KG1 (cell line): ENCODE measurements around the gene ACSF3.

Source experiments
- DNase-seq: peaks from one replicate; lab custom pipeline; 2025; lab: John Stamatoyannopoulos, UW

ACSF3 gene

DNA sequence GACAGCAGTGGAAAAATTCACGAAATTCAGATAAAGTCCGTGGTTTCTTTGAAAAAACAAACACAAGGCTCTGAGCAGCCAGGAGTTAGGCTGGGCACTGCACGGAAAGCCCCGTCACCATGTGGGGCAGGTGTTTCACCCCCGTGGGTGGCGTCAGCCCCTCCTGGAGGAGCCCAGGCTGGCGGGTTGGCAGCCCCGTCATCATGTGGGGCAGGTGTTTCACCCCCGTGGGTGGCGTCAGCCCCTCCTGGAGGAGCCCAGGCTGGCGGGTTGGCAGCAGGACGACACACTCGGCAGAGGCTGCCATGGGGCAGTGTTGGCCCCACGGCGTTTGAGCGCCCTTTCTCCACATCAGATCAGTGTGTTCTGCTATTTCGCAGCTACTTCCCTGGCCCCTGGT, 38.1 kb downstream of the ACSF3 start:
- DNase-seq, result no peak

DNA sequence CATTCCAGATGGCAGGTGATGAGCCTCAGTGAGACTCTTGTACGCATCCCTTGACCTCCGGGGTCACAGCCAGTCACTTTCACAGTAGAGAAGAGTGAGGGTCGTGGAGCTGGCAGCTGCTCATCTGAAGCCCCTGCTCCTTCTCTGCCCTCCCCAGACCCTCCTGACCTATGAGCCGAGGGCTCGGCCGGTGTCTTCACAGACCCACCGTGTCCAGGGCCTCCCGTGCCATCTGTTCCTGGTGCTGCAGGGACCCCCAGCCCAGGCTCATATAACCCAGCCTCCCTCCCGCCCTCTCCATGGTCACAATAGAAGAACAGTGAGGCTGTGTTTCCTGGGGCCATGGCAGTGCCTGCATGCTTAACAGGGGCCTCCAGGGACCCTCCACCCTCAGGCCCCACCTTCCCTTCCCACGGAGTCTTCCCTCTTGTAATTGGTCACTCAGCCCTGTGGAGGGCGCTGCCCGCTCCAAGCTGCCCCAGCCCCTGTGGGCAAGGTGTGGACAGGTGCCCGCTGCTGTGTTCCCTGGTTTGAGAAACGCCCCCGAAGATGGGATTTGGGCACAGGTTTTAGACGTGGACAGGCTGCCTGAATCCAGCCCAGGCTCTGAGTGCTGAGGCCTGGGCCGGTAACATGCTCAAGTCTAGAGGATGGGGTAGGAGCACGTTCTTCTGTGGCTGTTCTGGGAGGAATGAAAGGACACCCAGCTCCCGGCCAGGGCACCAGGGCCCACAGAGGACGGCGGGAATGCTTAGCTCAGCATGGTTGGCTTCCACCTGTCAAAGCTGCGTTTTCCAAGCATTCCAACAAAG, 38.7 kb downstream of the ACSF3 start:
- no peak for DNase-seq

DNA sequence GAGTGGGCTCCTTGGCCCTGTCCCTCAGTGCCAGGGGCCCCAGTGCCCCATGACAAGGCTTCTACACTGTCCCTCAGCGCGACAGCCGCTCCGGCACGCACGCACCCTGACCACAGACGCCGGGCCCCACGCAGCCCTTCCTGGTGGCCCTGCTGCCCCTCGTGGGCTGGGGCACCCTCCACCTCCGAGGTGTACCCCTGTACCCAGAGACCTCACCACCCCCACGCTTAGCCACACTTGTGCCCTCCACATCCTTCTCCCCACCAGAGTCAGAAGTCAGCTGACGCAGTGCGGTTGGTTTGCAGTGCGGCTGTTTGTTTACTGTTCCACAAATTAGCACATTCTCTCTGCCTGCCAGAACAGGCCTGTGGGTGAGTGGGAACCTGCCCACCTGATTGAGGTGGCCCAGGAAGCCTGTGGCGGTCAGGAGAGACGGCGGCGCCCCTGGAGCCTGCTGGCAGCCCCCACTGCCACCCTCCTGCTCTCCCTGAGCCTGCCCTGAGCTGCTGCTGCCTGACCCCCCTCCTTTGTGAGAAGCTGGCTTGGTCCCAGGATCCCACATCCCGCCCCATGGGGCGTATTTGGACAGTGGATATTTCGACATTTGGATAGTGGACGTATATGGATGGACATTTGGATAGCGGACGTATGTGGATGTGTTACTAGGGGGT, 39.9 kb downstream of the ACSF3 start:
- no peak for DNase-seq

DNA sequence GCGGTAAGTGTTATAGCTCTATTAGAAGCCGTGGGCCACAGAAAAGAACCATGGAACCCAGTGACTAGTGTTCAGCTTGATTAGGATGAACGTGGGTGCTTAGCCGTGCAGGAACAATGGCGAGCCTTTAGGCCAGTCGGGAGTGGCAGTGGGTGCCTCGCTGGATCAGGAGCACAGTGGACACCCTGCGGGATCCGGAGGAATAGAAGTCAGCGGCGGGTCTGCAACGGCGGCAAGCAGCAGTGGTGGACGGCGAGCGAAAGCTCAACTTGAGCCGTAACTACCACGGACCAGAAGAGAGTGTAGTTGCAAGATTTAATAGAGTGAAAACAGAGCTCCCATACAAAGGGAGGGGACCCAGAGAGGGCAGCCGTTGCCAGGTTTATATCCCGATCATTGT, 40.6 kb downstream of the ACSF3 start:
- DNase-seq, result no peak

DNA sequence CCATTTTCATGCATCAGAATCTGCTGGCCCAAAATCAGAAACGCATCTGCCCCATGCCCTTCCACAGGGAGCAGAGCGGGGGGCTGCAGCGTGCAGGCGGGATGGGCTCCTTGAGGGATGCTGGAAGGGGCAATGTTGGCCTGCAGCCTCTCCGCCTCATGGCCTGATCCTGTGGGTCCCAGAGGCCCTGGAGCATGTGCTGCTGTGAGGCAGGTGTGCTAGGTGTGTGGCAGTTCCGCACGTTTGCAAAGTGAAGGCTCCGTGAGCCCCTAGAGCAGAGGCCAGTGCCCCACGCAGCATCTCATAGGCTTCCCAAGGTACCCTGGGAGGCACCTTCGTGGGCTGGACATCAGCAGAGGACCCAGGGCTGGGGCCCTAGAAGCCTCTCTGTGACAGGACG, 41.5 kb downstream of the ACSF3 start:
- DNase-seq, result no peak

DNA sequence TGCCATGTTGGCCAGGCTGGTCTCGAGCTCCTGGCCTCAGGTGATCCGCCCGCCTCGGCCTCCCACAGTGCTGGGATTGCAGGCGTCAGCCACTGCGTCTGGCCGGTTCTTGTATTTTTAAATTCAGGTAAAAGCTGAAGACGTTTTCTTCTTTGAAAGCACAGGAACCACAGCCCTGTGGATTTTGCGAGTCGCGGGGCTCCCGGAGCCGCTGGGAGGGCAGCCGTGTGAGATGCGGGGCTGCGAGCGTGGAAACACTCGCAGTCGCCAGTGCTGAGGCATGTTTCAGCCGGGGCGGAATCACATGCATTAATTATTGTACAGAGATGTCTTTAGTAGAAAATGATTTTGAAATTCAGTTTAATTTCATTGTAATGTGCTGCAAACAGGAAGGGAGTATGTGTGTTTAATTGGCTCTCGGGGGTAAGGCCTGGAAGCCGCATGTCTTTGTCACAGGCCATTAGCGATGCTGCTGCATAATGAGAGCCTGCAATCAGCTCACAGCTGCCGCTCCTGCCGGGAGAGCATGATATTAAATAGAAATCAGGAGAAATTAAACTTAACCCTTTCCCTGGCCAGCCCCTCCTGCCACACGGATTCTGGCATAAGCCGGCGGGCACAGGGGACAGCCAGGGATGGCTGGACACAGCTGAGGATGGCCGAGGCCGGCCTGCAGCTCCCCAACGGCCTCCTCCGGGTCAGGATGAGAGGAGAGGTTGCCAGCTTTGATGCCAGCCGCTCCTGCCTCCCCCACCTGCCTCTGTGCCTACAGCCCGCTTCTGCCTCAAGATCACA, 42.5 kb downstream of the ACSF3 start:
- DNase-seq, result no peak

DNA sequence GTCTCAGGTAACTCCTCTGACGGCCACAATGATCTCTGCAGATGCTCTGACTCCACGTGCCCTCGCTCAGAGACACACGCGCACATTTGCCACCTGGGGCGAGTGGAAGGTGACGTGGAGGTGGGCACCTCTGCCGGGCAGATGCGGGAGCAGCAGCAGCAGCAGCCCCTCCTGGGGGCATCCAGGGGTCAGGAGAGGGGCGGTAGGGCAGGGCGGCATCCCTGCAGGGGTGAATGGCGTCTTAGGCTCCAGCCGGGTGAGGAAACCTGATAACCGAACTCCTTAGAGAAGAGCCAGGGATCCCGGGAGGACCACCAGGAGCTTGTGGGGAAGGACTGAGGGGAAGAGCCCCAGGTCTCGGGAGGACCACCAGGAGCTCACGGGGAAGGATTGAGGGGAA, 43.3 kb downstream of the ACSF3 start:
- no peak for DNase-seq

DNA sequence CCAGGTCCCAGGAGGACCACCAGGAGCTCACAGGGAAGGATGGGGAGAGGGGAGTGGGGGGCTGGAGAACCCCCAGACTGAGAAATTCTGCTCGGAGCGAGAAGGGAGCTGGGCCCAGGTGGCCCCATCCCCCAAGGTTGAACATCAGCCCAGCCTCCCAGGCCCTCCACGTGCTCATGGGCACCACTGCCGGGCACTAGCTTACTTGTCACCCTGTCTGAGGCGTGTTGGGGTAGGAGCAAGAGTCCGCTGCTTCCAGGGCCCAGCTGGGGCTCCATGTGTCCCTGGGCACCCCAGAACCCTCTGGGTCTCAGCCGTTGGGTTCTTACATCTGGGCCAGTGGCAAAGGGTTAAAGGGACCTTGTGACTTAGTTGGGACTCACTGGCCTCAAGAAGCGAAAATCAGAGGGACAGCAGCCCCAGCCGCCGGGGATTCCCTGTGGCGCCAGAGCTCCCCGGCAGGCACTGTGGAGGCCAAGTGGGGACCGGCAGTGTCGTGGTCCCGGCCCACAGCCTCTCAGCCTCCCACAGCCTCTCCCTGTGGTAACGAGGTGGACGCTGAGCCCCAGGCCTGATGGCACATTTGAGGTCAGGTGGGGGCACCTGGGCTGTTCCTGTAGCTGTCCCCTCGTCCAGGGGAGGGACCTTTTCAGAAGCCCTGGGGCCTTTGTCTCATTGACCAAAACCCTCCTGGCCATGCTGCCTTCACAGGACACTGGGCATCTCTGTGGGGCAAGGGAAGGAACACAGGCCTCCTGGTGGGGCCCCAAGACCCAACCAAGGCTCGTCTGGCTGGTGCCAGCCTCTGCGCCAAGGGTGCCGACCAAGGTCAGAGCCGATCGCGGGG, 44.2 kb downstream of the ACSF3 start:
- no peak for DNase-seq

DNA sequence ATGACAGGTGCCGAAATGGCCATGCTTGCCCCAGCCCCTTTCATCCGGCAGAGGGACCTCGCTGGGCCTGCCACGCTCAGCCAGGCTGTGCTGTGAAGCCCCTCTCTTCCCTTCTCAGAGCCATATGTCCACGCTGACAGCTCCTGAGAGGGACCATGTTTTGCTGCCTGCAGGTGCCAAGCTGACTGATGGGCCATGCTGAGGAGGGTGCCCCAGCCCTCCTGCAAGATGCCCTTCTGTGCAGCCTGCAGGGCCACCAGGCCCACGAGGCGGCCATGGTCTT, 44.8 kb downstream of the ACSF3 start:
- no peak for DNase-seq

DNA sequence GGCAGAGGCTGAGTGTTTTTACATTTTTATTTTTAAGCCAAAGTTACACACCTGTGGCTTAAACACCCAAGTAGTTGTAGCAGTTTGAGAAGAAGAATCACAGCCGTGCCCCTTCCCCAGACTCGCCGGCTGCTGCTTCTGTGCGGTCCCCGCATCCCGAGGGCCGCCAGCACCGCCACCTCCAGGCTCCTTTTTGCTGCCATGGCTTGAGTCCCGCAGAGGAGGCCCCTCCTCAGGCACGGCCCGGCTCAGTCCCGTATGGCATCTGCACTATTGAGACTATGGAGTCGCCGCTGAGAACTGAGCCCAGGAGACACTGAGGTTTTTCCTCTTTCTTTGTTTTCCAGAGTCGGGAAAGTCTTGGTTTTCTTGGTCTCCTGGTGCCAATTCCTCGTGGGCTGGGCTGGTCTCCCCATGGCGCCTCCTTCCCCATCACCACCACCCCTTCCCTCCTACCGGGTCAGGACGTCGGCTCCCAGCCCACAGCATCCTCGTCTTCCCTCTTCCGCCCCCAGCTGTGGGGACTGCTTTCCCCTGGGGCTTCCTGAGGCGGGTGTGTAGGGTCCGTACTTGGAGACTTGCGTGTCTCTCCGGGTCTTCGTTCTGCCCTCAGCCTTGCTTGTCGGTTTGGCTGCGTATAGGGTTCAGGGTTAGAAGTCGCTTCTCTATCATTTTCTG, 45.3 kb downstream of the ACSF3 start:
- no peak for DNase-seq

DNA sequence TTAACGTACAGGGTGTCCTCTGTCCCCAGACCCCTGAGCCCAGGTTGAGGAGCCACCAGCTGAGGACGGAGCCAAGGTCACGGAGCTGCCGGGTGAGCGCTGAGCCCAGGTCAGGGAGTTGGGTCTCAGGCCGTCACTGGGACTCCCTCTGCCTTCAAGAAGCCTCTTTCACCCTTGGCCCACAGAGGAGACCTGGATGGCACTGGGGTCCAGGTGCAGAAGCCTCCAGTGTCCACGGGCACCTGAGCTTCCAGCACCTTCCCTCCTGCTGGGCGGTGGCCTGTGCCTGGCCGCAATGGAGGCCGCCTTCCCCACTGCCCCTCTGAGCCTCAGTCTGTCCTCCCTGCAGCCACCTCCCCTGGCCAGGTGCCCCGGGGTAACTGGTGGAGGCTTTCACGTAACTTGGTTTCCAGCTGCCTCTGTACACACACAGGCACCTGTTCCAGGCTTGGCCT, 46.3 kb downstream of the ACSF3 start:
- no peak for DNase-seq

DNA sequence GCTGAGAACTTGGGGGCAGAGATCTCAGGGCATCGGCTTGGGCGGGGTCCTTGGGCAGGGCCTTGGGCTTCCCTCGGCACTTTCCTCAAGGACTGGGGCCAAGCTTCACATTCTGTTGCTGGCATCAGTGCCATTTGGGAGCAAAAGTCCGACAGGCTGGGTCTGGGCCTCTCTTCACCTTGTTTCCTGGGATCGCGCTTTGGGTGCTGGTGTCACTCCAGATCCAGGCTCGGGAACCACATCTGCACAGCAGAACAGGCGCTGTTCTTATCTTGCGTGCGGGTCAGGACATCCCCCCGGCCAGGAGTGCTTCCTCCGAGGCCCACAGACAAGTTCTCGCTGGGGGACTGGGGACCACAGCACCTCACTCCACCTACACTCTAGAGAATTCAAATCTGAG, 46.7 kb downstream of the ACSF3 start:
- no peak for DNase-seq

DNA sequence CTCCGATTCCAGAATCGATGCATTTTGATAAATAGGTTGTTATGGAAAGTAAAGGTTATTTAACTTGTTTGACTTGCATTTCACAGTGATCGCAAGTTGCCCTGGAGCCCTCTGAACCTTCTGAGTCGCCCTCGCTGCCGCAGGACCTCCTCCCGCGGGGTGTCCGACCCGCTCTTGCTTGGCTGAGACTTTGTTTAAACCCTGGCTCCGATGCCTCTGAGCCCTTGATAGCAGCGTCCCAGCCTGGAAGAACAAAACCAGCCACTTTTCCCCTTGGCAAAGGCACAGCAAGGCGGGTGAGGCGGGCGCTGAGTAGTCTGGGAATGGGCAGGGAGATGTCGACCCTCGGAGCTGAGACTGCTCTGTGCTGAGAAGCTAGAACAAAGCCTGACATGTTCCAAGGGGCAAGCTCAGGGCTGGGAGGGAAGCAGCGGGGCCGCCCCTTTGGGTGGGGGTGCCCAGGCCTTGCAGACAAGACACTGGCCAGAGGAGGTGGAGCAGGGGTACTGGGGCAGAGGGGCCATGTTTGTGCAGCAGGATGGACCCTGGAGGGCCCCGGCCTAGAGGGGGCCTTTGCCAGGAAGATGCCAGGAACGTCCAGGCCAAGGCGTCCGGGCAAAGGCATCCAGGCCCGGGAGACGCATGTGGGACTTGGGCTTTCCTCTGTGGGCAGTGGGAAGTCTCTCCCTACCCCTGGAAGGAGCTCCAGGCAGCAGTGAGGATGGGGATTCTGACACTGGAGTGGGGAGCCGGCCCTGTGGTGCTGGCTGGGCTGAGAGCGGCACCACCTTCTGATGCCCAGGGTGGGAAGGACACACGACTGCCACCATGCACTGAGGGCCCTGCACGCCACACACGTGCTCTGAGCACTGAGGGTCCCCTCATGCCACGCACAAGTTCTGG, 47.6 kb downstream of the ACSF3 start:
- DNase-seq, result no peak

DNA sequence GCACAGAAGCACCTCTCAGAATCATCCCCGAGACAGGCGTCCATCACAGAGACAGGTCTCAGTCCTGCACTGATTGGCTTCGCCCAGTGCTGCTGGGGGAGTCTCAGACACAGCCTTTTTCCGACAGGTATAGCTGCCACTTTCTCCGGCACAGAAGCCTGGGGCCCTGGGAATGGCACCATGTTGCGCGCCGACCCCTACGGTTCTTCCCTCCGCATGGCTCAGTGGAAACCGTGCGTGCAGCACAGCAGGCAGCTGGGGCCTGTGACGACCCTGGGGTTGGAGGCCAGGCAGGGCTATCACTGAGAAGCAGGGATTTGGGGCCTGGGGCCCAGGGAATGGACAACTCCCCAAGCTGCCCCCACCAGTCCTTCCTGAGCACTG, 48.2 kb downstream of the ACSF3 start:
- no peak for DNase-seq

DNA sequence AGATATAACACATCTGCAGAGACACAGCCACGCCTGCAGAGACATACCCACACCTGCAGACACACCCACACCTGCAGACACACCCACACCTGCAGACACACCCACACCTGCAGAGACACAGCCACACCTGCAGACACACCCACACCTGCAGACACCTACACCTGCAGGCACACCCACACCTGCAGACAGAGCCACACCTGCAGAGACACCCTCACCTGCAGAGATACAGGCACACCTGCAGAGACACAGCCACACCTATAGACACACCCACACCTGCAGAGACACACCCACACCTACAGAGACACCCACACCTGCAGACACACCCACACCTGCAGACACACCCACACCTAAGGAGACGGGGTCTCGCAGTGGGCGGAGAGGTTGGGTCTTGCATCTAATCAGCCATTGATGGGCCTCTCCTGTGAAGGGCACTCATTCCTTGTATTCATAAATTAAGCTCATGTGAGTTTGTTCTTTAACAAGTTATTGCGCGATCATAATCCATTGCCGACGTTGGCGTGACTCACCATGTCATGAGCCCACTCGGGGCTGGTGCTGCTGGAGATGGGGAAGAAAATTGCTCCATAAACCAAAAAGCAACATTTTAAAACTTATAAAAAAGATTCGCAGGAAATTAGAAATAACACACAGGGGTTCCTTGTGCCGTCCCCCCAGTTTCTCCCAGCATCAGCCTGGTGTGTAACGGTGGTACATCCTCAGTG, 49.0 kb downstream of the ACSF3 start:
- DNase-seq, result no peak

DNA sequence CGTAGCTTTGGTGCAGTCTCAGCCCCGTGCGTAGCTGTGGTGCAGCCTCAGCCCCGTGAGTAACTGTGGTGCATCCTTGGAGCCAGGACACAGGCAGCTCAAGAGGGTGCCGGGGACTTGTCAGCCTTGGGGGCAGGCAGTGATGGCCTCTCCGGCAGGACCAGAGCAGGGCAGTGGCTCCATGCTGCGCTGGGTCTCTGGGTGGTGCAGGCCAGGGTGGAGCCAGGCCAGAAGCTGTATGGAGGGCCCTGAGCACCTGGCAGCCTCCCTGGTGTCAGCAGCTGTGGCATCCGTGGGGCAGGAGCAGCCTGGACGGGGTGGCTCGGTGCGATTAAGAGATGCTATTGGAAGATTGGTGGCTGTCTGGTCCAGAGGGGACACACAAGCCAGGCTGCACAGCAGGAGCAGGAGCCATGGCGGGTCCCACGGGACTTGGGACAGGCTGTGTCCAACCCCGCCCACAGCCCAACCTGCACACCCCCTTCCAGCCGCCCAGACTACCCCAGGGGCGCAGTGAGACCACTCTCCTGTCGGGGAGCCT, 49.6 kb downstream of the ACSF3 start:
- DNase-seq, result no peak

DNA sequence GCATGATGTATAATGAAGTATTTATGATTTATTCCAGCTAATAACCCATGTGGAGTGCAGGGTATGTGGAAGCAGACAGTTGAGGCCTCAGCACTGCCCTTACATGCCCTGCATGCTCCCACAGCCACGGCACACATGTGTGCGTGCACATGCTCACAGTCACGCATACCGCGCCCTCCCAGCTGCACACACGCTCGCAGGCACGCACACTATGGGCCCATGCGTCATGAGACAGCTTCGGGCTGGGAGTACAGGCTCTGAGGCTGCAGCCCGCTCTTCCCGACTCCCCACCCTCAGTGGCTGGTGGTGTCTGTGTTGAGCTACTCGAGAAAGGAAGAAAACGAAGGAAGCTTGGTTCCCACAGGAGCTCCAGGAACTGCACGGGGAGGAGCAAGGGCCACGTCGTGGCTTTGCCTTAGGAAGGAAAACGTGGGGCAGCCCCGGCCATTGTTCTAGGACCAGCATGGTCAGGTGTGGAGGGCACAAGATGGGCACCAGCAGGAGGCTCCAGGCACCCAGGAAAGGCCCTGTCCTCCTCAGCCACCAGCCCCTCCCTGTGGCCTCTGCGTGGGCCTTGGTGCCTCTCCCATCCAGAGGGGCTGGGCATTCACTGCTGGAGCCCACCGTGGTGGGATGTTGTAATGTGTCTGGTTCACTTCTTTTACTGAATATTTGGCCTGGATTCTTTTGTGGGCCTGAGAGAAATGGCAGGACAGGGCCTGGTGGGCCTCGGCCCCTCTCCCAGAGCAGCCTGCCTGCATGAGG, 50.4 kb downstream of the ACSF3 start:
- DNase-seq, result no peak

DNA sequence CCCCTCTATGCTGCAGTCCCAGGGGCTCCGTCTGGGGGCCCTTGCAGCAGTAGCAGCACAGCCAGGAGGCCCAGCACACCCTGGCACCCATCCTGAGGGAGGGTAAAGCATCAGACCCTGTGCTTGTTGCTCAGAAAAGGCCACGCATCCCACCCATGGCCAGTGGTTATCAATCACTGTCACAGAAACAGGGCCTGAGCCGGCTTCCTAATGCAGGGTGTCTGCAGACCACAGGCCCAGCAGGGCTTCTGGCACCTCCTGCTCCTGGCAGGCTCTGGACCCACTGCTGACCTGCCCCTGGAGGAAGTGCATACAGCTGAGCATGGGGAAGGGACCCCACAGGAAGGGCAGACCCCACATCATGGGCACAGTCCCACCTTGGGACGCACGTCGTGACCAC, 51.0 kb downstream of the ACSF3 start:
- no peak for DNase-seq
